PC-3 (cell line): Measurements from ENCODE around the gene TEDC1.

ENCODE experiments used
- CTCF ChIP-seq: fragments of 300-600 bp; sonication (generic); conservative IDR thresholded peaks from 2 replicates; pipeline ENCODE4 v1.5.1; 2017; ENCODE audit warnings: antibody characterized with exemption, low read depth, mild to moderate bottlenecking, low read length
- EZH2 ChIP-seq: fragments of 300-600 bp; sonication (generic); IDR thresholded peaks from one replicate; pipeline ENCODE4 v1.6.1; 2017; ENCODE audit warnings: antibody characterized with exemption, mild to moderate bottlenecking, low read length; ENCODE audit not compliant: unreplicated experiment
- EZH2phosphoT487 ChIP-seq: fragments of 300-600 bp; sonication (generic); IDR thresholded peaks from 2 replicates; pipeline ENCODE4 v1.6.1; 2018; ENCODE audit warnings: mild to moderate bottlenecking, antibody characterized with exemption, low read length, borderline replicate concordance

GRCh38 chr14:105458571-105458970 is 32.5 kb upstream of the TEDC1 start:
- no peak for TF ChIP-seq CTCF
- no peak for TF ChIP-seq EZH2phosphoT487
- no peak for TF ChIP-seq EZH2
